Caco-2 (cell line): ENCODE measurements around the gene CDC42BPG. TPM values are rescaled to one million over a fixed set of nuclear protein-coding genes. Genes with fewer than 3 reads are reported as not detected.

Experiments
- BruUV-seq: library from RNA; stranded (reverse); fragments of 400-500 nt; replicated peaks from 2 replicates; lab custom pipeline; 2021; lab: Mats Ljungman, UMichigan
- CTCF ChIA-PET: fragments of 300-600 bp; sonication (Branson Sonifier 250); formaldehyde crosslinking; loops from one replicate; lab custom pipeline; 2022; ENCODE audit warnings: antibody characterized with exemption; lab: Charles Lee
- POLR2A ChIA-PET: fragments of 300-600 bp; sonication (Branson Sonifier 250); formaldehyde crosslinking; loops from one replicate; lab custom pipeline; 2022; ENCODE audit warnings: antibody characterized with exemption; lab: Charles Lee
- DNase-seq, 2 experiments: peaks; one replicate each; pipeline versions ENCODE4 v3.0.0 to v3.0.0-alpha.2; 2020 to 2022
- H3K27me3 ChIP-seq: replicated peaks from 2 replicates; pipeline ENCODE4 v1.6.0; 2011; ENCODE audit warnings: low read length; ENCODE audit not compliant: control insufficient read depth, insufficient read depth
- H3K36me3 ChIP-seq: 2 replicates; pipeline ENCODE4 v1.5.1; 2011; ENCODE audit warnings: low read length; ENCODE audit not compliant: control insufficient read depth, insufficient read depth
- H3K4me1 ChIP-seq: fragments of 250-450 bp; sonication (Bioruptor Pico); 2 replicates; pipeline ENCODE4 v1.5.1; 2020; ENCODE audit warnings: mild to moderate bottlenecking
- H3K4me3 ChIP-seq: 2 replicates; pipeline ENCODE4 v1.5.1; 2011; ENCODE audit warnings: low read depth, mild to moderate bottlenecking, control low read depth, low read length
- H3K9me3 ChIP-seq: fragments of 250-450 bp; sonication (Bioruptor Pico); 2 replicates; pipeline ENCODE4 v1.5.1; 2020; ENCODE audit warnings: mild to moderate bottlenecking, moderate library complexity
- H3K27ac Mint-ChIP-seq: one replicate; pipeline ENCODE4 v1.8.0; 2022; ENCODE audit warnings: mixed read lengths; ENCODE audit not compliant: unreplicated experiment
- H3K27me3 Mint-ChIP-seq: one replicate; pipeline ENCODE4 v1.8.0; 2022; ENCODE audit warnings: mixed read lengths; ENCODE audit not compliant: insufficient read depth, unreplicated experiment
- H3K36me3 Mint-ChIP-seq: one replicate; pipeline ENCODE4 v1.8.0; 2022; ENCODE audit warnings: mild to moderate bottlenecking, mixed read lengths; ENCODE audit not compliant: insufficient read depth, unreplicated experiment
- H3K4me1 Mint-ChIP-seq: one replicate; pipeline ENCODE4 v1.8.0; 2022; ENCODE audit warnings: low read depth, mixed read lengths; ENCODE audit not compliant: unreplicated experiment
- H3K4me3 Mint-ChIP-seq: one replicate; pipeline ENCODE4 v1.8.0; 2022; ENCODE audit warnings: mild to moderate bottlenecking, moderate library complexity, mixed read lengths; ENCODE audit not compliant: unreplicated experiment
- H3K9me3 Mint-ChIP-seq: one replicate; pipeline ENCODE4 v1.8.0; 2022; ENCODE audit warnings: mixed read lengths; ENCODE audit not compliant: unreplicated experiment
- intact Hi-C: fragments of 100-400 bp; cut with micrococcal nuclease; formaldehyde crosslinking; loops from one replicate; pipeline ENCODE4 v1.10.0; 2022; ENCODE audit not compliant: unreplicated experiment
- total RNA-seq: library from RNA; stranded (reverse); gene quantifications from 2 replicates; pipeline ENCODE4 v1.2.3, GENCODE V29; 2022
- TF ChIP-seq, protein P1 (sequence below), 2 experiments: fragments of 200-600 bp in 1 of 2; IDR thresholded peaks; 1 replicate in 1 of 2; 2 replicates in 1 of 2; pipeline versions ENCODE4 v1.5.1 to v1.8.0; 2011 to 2022; ENCODE audit warnings: antibody characterized with exemption in 1 of 2, control low read depth in 1 of 2, inconsistent platforms in 1 of 2, low read depth in 1 of 2, low read length in 1 of 2, mild to moderate bottlenecking in 1 of 2, moderate library complexity in 1 of 2; ENCODE audit not compliant: insufficient read depth in 1 of 2, severe bottlenecking in 1 of 2, unreplicated experiment in 1 of 2

The CDC42BPG gene
- total RNA-seq, 1 experiment from 2014 or later, result 29.1 TPM

DNA sequence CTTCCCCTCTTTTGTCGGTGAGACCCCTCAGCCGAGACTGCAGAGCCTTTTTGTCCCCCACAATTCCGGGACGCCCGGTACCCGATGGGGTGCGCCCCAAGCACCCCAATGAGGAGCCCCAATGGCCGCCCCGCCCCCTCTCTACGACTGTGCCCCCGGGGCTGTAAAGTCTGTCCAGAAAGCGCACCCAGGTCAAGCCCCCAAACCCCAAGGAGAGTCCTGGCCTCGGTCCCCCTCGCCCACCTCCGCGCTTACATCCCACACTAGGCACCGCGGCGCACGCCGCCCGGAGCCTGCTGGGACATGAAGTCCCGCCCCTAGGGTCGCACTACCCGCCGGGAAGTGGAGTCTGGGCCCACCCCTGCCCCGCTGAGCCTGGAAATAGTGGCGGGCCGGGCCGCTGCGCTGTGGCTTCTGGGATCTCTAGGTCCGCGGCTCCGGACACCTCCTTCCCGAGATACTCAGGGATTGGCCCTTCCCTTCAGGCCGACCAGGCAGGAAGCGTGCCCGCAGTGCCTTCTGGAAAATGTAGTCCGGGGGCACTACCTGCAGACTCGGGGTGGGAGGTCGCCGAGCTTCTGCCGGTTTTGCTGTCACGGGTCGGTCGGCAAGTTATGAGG lies 34.1 kb downstream of the CDC42BPG start, which contains the start of gene MEN1:
Gene MEN1, minus strand, starts transcription at position 281 of the 620 bp plus-strand sequence. CDS start 442 bp downstream, outside the sequence.
- DNase-seq, result peak; percentile 98 to 99
- intact Hi-C loops, result loop anchor here (1.0 kb wide), 3 partner anchors 32 to 312 kb away; partner anchors contain the start of genes FAU, MRPL49 and SF1
- BruUV-seq, result no TSS peak

DNA sequence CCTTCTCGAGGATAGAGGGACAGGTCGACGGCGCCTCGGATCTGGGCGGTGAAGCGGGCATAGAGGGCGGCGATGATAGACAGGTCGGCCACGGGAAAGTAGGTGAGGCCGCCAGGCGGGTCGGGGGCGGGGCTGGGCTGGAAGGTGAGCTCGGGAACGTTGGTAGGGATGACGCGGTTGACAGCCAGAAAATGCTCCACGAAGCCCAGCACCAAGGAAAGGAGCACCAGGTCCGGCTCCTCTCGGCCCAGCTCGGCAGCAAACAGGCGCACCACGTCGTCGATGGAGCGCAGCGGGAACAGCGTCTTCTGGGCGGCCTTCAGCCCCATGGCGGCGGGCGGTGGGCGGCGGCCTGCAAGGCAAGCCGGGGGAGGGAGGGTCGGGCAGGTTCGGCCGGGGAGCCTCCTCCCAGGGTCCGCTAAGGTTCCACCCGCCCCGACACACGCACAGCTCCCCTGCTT lies 34.6 kb downstream of the CDC42BPG start:
- Histone ChIP-seq H3K27me3 (no peaks in the 10 kb centered on the region), H3K9me3 (no peaks in the 10 kb centered on the region), H3K36me3 (peaks cover under 1% of the 10 kb centered on the region; the same call in 1 of the 2 replicates), H3K4me3 (peak overlapping the region; percentile 90), H3K4me1 (peaks cover 1% of the 10 kb centered on the region)
- Mint-ChIP-seq H3K4me3 (peak overlapping the region; percentile 85), H3K9me3 (no peaks in the 10 kb centered on the region), H3K27ac (peak overlapping the region; percentile 34), H3K4me1 (no peaks in the 10 kb centered on the region), H3K36me3 (peaks cover 15% of the 10 kb centered on the region), H3K27me3 (no peaks in the 10 kb centered on the region)
- TF ChIP-seq, protein P1, sequence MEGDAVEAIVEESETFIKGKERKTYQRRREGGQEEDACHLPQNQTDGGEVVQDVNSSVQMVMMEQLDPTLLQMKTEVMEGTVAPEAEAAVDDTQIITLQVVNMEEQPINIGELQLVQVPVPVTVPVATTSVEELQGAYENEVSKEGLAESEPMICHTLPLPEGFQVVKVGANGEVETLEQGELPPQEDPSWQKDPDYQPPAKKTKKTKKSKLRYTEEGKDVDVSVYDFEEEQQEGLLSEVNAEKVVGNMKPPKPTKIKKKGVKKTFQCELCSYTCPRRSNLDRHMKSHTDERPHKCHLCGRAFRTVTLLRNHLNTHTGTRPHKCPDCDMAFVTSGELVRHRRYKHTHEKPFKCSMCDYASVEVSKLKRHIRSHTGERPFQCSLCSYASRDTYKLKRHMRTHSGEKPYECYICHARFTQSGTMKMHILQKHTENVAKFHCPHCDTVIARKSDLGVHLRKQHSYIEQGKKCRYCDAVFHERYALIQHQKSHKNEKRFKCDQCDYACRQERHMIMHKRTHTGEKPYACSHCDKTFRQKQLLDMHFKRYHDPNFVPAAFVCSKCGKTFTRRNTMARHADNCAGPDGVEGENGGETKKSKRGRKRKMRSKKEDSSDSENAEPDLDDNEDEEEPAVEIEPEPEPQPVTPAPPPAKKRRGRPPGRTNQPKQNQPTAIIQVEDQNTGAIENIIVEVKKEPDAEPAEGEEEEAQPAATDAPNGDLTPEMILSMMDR (IDR thresholded peaks at IDR 0.05; ENCODE audit: insufficient read depth in 1 of 2, low read depth in 1 of 2, low read length in 1 of 2, severe bottlenecking in 1 of 2, unreplicated experiment in 1 of 2), result no peak
- ChIA-PET CTCF (interaction anchor here (0.6 to 1.8 kb wide), 7 partner anchors 22 to 557 kb away, joined by 3 to 10 read pairs (median 4); partner anchors contain the start of gene CDC42BPG), POLR2A (interaction anchor here (0.7 to 1.7 kb wide), 3 partner anchors 31 to 67 kb away, joined by 3 to 13 read pairs (median 3); partner anchors contain the start of gene SF1)
- intact Hi-C loops, result loop anchor here (1.0 kb wide), 3 partner anchors 32 to 312 kb away; partner anchors contain the start of genes FAU, MRPL49 and SF1
- no TSS peak for BruUV-seq
- DNase-seq, result peak; percentile 57 to 60

More for the DNA sequence above, 34.1 kb downstream of the CDC42BPG start, which contains the start of gene MEN1:
- H3K27me3 ChIP-seq, result no peaks in the 10 kb centered on the region
- ChIA-PET CTCF (interaction anchor here (0.7 to 1.8 kb wide), 8 partner anchors 23 to 301 kb away, joined by 3 to 10 read pairs (median 4); partner anchors contain the start of genes CDC42BPG and TM7SF2), POLR2A (interaction anchor here (0.7 to 1.7 kb wide), 5 partner anchors 32 to 301 kb away, joined by 3 to 13 read pairs (median 3); partner anchors contain the start of genes SF1 and TM7SF2)
- H3K27me3 Mint-ChIP-seq, result no peaks in the 10 kb centered on the region
- TF ChIP-seq, protein P1 (IDR thresholded peaks at IDR 0.05; ENCODE audit: insufficient read depth in 1 of 2, low read depth in 1 of 2, low read length in 1 of 2, severe bottlenecking in 1 of 2, unreplicated experiment in 1 of 2), result no peak
- H3K9me3 Mint-ChIP-seq, result no peaks in the 10 kb centered on the region
- peaks cover 2% of the 10 kb centered on the region for H3K4me1 Mint-ChIP-seq
- peak within 1 kb of the TSS; percentile 90 for H3K4me3 ChIP-seq
- no peaks in the 10 kb centered on the region; the same call in 1 of the 2 replicates for H3K36me3 ChIP-seq
- peak within 1 kb of the TSS; percentile 85 for H3K4me3 Mint-ChIP-seq
- H3K9me3 ChIP-seq, result no peaks in the 10 kb centered on the region
- peaks cover 2% of the 10 kb centered on the region for H3K4me1 ChIP-seq
- H3K36me3 Mint-ChIP-seq, result peaks cover 14% of the 10 kb centered on the region
- peak within 1 kb of the TSS; percentile 34 for H3K27ac Mint-ChIP-seq

DNA sequence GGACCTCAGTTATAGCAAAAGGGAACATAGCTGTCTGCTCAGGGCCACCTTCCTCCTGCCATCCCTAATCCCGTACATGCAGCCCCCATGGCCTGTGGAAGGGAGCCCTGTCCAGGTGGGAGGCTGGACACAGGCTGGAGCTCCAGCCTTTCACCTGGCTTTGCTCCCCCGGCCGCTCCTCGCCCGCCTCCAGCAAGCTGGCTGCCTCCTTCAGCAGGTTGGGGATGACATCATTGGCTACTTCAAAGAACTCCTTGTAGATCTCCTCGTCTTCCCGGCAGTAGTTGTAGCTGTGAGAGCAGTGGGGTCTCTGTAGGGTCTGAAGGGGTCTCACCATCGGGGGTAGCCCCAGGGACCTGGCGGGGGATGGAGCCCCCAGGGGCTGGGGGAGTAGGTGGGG lies 39.0 kb downstream of the CDC42BPG start:
- TF ChIP-seq, protein P1 (IDR thresholded peaks at IDR 0.05; ENCODE audit: insufficient read depth in 1 of 2, low read depth in 1 of 2, low read length in 1 of 2, severe bottlenecking in 1 of 2, unreplicated experiment in 1 of 2), result no peak
- no peaks in the 10 kb centered on the region for H3K9me3 ChIP-seq
- BruUV-seq, result no TSS peak
- H3K9me3 Mint-ChIP-seq, result no peaks in the 10 kb centered on the region
- peak overlapping the region; percentile 42 for H3K27ac Mint-ChIP-seq
- ChIA-PET POLR2A (no interaction called here), CTCF (no interaction called here)
- peaks cover 9% of the 10 kb centered on the region for H3K4me1 Mint-ChIP-seq
- H3K4me3 ChIP-seq, result no peak overlapping the region
- H3K27me3 Mint-ChIP-seq, result no peaks in the 10 kb centered on the region
- intact Hi-C loops, result no loop called here
- H3K4me1 ChIP-seq, result peaks cover 16% of the 10 kb centered on the region
- H3K36me3 Mint-ChIP-seq, result peaks cover 21% of the 10 kb centered on the region
- no peak for DNase-seq
- H3K4me3 Mint-ChIP-seq, result no peak overlapping the region
- H3K36me3 ChIP-seq, result peaks cover 2% of the 10 kb centered on the region; the same call in 1 of the 2 replicates
- H3K27me3 ChIP-seq, result no peaks in the 10 kb centered on the region
